ELR (cell line): ENCODE results near the gene PHC2.
A peak's percentile ranks its signal among the peaks of the same experiment; 100 is the strongest.

ENCODE experiments used
- DNase-seq: peaks from one replicate; pipeline ENCODE4 v3.0.0-alpha.2; 2015; ENCODE audit warnings: low read depth

PHC2 gene

DNA sequence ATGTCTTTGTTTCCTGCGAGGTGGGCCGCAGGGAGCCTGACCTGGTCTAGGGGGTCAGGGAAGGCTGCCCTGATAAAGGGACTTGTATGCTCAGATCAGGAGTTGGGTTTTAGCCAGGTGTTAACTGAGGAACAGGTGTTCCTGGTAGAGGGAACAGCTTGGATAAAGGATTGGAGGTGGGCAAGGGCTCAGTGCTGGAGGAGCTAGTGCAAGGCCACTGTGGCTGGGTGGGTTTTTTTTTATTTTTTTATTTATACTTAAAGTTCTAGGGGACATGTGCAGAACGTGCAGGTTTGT is 141.1 kb downstream of the PHC2 start:
- no peak for DNase-seq

DNA sequence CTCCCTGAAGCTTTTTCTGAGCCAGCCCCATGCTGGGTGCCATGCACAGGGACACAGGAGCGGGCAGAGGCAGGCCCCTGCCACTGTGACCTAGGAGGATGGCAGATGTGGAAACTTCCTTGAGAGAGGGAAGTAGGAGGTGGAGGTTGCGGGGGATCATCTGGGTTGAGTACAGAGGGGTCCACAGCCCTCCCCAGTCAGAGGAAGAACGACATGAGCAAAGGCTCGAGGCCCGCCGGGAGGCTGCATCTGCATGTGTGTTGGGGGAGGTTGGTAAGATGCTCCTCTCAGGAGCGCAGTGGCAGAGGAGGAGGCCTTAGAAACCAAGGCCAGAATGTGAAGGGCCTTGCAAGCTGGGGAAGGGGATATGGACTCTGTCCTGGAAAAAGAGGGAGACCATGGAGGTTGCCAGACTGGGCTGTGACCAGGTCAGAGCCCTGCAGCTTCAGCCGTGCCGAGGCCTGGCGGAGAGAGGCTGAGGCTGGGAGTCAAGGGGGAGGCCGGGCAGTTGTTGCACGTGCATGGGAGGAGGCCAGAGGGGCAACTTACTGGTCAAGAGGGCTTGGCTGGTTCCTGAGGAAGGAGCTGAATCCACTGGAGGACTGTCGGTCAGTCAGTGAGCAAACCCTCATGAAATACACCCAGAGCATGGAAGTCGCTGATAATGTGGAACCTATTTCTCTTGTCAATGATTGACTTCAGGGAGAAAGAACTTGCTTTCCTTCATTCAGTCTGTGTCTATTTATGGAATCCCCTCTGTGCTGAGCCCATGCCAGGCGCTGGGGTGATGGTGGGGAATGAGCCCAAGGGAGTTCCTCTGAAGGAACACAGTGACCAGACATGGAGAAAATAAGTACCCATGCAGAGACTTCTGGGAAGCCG is 141.7 kb downstream of the PHC2 start:
- DNase-seq: no peak

DNA sequence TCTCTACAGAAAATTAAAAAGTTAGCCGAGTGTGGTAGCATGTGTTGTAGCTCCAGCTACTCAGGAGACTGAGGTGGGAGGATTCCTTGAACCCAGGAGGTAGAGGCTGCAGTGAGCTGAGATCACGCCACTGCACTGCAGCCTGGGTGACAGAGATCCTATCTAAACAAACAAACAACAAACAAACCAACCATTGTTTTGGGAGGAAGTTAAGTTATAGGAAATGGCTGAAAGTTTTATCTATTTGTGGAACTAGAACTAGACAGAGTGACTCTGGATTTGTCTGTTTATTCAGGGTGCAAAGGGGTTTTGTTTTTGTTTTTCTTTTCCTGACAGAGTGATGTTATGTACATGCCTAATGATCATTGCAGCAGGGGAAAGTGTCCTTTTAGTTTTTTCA is 143.6 kb downstream of the PHC2 start:
- DNase-seq: no peak

DNA sequence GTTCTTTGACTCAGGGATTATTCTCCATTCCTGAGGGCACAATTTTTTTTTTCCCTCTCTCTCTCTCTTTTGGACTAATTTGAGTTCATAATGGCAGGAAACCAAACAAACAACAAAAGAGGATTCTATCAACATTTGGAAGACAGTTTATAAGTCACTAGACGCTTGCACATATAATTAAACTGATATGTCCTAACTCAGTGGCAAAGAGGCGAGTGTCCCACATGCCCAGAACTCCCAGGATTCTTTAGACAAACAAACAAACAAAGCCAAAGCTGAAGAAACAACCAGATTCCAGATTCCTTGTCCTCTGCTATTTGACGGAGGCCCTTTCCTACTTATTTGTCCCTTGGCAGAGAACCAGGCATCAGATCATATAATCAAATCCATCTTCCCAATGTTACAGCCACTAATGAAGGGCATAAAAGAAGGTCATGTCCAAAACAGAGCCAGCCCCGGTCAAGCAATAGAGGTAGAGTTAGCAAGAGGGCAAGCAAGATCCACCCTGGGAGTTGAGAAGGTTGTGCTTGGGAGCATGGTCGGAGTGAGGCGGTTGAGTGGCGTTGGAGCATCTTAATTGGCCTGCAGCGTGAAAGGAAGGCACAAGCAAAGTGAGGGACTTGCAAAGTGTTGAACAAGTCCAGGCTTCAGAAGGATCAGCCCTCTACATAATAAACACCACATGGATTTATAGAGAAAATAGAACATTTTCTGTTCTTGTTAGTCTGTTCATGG is 144.3 kb downstream of the PHC2 start:
- no peak for DNase-seq

DNA sequence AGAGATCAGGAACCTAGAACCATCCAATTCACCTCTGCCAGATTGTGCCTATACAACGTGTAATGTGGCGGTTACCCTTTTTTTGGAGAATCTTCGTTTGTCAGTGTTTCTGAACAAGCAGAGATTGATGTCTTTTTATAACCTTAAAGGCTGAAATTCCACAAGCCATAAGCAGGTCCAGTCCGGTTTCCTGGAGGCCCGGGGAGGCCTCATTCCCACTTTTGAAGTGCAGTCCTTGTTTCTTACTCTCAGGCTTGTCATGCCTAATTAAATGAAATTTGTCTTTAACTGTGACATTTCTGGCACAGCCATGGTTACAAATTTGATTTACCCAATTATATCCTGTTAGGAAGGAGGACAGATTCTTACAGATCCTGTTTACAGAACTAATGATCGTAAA is 146.8 kb downstream of the PHC2 start:
- DNase-seq: no peak

DNA sequence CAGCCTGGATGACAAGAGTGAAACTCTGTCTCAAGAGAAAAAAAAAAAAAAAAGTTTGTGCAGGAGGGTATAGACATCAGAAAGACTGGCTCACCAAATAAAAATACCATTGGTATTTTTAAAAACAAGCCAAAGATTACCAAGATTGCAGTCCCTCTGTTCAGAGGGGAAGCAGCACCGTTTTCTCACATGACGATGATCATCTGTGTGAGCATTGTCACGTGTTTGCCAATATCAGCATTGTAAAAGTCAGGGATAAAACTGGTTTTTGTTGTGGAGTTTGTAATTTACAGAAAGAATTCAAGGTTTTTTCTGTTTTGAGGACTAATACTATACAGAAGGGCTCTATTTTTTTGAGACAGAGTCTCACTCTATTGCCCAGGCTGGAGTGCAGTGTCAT is 148.1 kb downstream of the PHC2 start:
- DNase-seq: no peak

DNA sequence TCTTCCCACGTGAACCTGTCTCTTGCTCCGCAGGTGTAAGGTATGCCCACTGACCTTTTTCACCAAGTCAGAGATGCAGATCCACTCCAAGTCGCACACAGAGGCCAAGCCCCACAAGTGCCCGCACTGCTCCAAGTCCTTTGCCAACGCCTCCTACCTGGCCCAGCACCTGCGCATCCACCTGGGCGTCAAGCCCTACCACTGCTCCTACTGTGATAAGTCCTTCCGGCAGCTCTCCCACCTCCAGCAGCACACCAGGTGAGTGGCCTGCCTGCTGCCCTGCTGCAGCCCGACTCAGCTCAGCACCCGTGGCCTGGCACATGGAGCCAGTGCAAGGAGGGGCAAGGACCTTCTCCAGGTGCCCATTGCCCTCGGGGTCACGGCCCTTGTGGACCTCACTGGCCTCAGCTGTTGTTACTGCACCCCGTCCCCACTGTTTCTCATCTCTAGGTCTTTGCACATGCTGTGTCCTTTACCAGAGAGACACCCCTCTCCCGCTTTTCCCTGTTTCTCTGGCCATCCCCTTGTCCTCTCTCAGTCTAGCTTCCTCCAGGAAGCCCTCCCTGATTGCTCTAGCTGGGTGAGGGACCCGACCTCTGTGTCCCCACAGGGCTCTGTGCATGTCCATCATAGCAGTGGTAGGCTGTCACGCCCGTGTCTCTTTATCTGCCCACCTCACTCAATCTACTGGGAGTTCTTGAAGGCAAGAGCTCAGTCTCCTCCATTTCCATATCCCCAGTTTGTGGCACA is 149.2 kb downstream of the PHC2 start:
- no peak for DNase-seq

DNA sequence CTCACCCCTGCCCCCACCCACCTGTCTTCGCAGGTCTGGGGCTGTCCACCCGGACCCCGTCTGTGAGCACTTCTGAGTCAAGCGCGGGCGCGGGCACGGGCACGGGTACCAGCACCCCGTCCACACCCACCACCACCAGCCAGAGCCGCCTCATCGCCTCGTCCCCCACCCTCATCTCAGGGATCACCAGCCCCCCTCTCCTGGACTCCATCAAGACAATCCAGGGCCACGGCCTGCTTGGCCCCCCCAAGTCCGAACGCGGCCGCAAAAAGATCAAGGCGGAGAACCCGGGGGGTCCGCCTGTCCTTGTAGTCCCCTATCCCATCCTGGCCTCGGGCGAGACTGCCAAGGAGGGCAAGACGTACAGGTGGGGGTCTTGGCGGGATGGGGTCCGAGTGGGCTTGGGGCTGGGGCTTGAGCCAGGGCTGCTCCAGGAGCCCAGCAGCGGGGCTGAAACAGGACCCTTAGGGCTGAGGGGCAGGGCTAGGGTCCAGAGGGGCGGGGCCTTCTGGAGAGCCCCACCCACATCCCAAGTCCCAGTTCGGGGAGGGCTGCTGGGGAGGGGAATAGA is 150.7 kb downstream of the PHC2 start:
- no peak for DNase-seq

DNA sequence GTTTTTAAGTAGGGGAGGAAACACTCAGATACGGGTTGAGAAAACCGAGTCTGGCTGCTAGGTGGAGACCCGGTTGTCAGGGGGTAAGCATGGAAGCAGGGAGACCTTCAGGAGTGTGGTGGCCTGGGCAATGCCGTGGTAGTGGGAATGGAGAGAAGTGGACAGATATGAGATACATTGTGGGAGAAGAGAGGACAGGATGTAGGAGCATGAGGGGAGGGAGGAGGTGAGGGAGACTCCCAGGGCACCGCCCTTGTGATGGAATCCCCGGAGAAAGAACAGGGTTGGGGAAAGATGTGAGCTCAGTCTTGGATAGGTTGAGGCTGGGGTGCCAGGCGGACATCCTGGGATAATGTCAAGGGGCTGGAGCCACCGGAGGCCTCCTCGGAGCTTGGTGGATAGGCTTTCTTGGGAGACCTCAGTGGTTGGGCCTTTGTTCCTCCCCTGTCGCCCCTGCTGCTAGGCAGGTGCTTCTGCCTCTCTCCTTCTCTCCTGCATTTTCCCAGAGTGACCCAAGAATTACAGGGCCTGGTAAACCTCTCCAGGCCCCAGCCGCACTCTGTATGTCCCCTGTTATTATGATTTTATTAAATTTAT is 153.3 kb downstream of the PHC2 start:
- DNase-seq: no peak

DNA sequence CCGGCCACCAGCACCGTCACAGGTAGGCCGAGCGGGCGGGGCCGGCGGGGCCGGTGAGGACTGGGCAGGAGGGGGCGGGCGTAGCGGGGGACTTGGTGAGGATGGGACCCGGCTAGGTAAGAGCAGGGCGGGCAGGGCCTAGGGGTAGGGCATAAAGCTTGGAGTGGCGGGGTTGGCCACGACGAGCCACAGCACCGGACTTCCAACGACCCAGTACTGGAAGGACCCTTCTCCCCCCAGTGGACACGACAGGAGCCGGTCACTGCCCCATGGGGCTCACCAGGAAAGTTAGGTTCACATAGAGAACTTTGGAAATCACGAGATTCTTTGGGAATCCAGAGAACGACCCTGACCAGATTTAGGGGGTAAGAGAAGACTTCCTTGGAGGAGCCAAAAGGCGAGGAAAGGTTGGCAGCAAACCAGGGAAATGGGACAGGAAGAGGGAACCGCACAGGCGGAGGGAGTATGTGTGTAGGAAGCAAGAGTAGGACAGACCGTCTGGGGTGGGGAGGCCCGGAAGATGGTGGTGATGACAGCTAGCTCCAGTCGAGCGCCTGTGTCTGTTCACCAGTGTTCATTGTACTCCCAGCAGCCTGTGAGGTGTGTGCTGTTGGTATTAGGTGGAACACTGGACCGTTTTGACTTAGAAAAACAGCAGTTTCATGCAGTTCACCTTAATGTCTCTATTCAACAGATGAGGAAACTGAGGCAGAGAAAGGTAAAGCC is 154.2 kb downstream of the PHC2 start:
- no peak for DNase-seq

DNA sequence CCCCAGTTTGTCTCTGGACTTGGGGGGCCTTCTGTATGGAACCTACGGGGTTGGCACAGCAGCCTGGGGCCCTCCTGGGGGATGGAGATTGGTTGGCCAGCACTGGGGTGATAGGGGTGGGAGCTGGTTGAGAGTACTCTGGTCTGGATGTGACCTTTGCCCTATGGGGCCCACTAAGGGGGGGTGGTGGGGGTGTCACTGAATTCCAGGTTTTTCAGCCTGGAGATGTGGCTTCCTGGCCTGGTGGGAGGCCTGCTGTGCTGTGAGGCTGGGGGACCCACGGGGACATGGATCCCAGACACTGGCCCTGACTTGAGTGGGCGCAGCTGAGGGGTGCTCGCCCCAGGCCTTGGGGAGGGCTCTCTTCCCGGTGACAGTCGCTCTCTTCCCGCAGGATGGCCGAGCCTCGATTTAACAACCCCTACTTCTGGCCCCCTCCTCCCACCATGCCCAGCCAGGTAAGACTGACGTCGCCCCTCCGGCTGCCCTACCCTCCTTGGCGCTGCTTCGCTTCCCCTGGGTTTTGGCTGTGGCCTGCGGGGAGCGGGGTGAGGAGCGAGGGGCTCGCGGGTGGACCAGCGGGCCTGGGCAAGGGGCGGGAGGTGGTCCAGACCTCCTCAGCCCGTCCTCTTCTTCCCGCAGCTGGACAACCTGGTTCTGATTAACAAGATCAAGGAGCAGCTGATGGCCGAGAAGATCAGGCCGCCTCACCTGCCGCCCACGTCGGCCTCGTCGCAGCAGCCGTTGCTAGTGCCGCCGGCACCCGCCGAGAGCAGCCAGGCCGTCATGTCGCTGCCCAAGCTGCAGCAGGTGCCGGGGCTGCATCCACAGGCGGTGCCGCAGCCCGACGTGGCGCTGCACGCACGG is 155.0 kb downstream of the PHC2 start:
- no peak for DNase-seq

DNA sequence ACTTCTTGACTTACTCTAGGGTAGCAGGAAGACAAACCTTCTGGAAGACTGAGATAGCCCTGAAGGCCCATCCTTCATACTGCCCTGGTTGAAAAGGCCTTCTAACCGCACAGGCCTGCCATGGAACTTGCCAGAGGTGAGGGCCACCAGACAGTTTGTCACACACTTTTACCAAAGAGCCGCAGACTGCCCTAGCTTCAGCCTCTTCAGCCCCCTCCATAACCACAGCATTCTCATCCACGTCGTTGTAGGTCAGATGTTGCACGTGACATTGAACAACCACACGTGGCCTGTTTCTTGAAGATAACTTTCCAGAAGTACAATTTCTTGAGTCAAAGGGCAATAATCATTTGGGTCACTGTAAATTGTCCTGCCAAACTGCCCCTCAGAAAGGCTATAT is 155.7 kb downstream of the PHC2 start:
- no peak for DNase-seq

DNA sequence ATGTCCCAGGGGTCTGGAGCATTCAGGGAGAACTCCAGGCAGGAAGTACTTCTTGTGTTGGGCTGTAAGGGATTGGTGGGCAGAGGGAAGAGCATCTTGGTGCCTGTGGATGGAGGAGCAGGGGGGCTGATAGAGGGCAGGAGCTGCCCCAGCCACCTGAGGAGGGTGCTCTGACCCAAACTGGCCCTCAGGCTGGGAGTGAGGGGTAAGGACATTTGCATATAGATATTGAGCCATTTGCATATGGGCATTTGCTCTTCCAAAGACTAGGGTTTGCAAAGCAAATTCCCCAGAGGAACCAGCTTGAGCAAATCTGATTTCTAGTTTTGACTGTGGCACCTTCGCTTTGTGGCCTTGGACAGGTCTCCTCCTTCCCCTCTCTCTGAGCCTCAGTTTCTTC is 156.4 kb downstream of the PHC2 start:
- no peak for DNase-seq

DNA sequence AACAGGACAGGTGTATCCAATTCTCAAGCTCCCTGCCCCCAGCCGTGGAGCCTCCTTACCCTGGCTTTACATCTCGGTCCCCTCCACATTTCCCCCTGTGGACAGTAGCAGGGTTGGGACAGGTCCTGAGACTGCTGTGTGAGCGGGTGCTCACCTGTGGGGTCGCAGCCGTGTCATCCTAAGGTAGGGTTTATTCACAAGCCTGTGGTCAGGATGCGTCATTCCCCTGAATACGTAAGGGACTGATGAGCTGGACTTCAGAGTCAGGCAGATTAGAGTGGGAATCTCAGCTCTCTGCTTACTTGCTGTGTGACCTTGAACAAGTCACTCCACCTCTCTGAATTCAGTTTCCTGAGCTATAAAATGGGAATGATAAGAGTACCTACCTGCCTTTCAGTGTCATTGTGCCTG is 156.9 kb downstream of the PHC2 start:
- DNase-seq: peak; percentile 10
